ENCODE data around the gene STK17A.
"Not testable (repeated sequence)": the region's sequence is repeated elsewhere in the genome, so short reads cannot be mapped to it uniquely, and the experiment has no call there.

Gene STK17A

GRCh38 chr7:43660141-43660540 lies 77.2 kb downstream of the STK17A start:
- DNase-seq = no peak

GRCh38 chr7:43664681-43665080 lies 81.8 kb downstream of the STK17A start:
- DNase-seq = no peak

DNA sequence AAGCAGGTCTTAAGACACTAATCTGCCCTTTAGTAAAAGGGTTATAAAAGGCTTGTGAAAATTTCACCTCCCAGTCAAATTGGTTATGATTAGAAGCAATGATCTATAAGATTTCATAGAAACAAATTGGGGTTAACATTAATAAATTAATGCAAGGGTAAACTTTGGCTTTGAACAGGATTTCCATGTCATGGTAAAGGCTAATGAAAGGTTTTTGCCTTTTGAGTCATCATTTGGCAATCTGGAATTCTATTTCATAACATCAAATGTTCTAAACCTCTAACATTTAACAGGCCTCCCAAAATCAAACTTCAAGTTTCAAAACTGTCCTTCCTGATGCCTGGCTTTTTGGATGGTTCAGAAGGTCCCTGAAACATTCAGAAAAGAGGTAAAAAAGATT lies 84.0 kb downstream of the STK17A start:
- DNase-seq = no peak

GRCh38 chr7:43668035-43668434 lies 85.1 kb downstream of the STK17A start:
- no peak for DNase-seq

DNA sequence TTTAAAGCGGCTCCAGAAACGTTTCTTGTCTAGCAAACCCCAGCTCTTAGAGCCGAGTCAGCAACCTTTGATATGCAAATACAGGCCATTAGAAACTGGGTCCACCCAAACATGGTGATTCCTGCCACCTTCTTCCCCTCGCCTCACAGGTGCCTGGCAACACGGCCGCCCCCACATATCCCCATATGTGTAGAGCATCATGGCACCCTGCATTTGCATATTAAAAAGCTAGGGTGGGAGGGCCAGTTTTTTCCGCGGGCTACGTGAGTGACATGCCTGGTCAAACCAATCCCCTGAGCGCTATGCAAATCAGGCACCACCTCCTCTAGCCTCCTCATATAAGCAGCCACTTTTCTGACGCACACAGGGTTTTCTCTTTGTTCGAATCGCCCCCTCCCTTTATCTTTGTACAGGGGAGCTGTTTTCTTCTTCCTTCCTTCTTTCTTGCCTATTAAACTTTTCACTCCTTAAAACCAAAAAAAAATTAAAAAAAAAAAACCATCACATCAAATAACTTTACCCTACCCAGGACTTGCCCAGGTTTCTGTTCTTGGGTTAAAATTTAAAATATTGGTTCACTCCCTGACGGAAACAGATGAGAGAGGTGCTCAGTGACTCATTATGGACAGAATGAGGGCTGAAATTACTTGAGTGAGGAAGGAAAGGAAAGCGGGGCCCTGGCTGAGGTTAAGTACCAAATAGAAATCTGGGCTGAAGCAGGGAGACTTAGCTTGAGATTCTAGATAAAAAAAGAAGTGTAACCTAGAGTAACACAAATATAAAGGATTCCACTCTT lies 86.6 kb downstream of the STK17A start:
- DNase-seq = peak; percentile 82 to 88

- DNase-seq = no peak
These were observed 88.6 kb downstream of the STK17A start for GRCh38 chr7:43671521-43671920.

GRCh38 chr7:43673243-43673976 lies 90.5 kb downstream of the STK17A start:
- DNase-seq = not testable (repeated sequence)

- no peak for DNase-seq
These were observed 91.9 kb downstream of the STK17A start for GRCh38 chr7:43674559-43675436.
